ENCODE measurements around the gene LDHAL6A. TPM values are rescaled to one million over a fixed set of nuclear protein-coding genes. Genes with fewer than 3 reads are reported as not detected.
A peak's percentile ranks its signal among the peaks of the same experiment; 100 is the strongest.

LDHAL6A gene
- total and polyA plus RNA-seq, 2 of the 13 experiments (the other 11 are each of a cell fraction or from before 2014, with no cell fraction given): not detected

- TF ChIP-seq CEBPG (CRISPR knock-in tag; IDR thresholded peaks at IDR 0.05) (peak; percentile 68), RARA (CRISPR knock-in tag; IDR thresholded peaks at IDR 0.05) (peak; percentile 85), PPARG (CRISPR knock-in tag; conservative IDR thresholded peaks at IDR 0.05) (peak; percentile 70), KAT8 (CRISPR knock-in tag; IDR thresholded peaks at IDR 0.05) (0 out of 2 replicates have a peak, but pooled peaks have one; percentile 12), THRA (CRISPR knock-in tag; IDR thresholded peaks at IDR 0.05; ENCODE audit: borderline replicate concordance) (peak; percentile 68; the same call in 1 of the 2 replicates), NCOA2 (CRISPR knock-in tag; IDR thresholded peaks at IDR 0.05) (peak; percentile 67), ARID5B (CRISPR knock-in tag; IDR thresholded peaks at IDR 0.05) (peak; percentile 67), MNT (IDR thresholded peaks at IDR 0.05) (no peak), TEAD3 (CRISPR knock-in tag; optimal IDR thresholded peaks at IDR 0.05; ENCODE audit: borderline replicate concordance) (peak; percentile 22), ZNF644 (CRISPR knock-in tag; IDR thresholded peaks at IDR 0.05; ENCODE audit: low read depth) (peak; percentile 37; the same call in 1 of the 2 replicates), EP300 (IDR thresholded peaks at IDR 0.05; ENCODE audit: low read depth in 2 of 2, low read length in 2 of 2) (peak in 1 of 2 experiments; percentile 21; a peak in 1 of 4 replicates), EP300 (CRISPR knock-in tag; IDR thresholded peaks at IDR 0.05; ENCODE audit: borderline replicate concordance) (no peak), FOXP4 (CRISPR knock-in tag; IDR thresholded peaks at IDR 0.05) (0 out of 2 replicates have a peak, but pooled peaks have one; percentile 20)
Measured at GRCh38 chr11:18524248-18524647, 68.6 kb downstream of the LDHAL6A start (continued).

Data from HepG2 (cell line).